Cardiac muscle cell (in vitro differentiated cells and primary cell): ENCODE results near the gene CACNA1E. TPM values are rescaled to one million over a fixed set of nuclear protein-coding genes. Genes with fewer than 3 reads are reported as not detected.

Experiments
- DNase-seq, 2 donors: peaks; one replicate each; pipeline versions ENCODE4 v3.0.0 to v3.0.0-alpha.2; 2010 to 2017; ENCODE audit warnings: low read depth in 1 of 2, low spot score in 1 of 2
- H3K27ac ChIP-seq: fragments of 200-600 bp; sonication (generic); 2 replicates; pipeline ENCODE4 v1.5.1; 2016
- H3K27me3 ChIP-seq: fragments of 200-600 bp; sonication (generic); 2 replicates; pipeline ENCODE4 v1.6.0; 2016; ENCODE audit warnings: control low read depth
- H3K36me3 ChIP-seq: fragments of 200-600 bp; sonication (generic); 2 replicates; pipeline ENCODE4 v1.5.1; 2016; ENCODE audit warnings: control low read depth
- H3K4me1 ChIP-seq: fragments of 200-600 bp; sonication (generic); 2 replicates; pipeline ENCODE4 v1.8.1; 2017; ENCODE audit warnings: low read depth, mild to moderate bottlenecking, mixed run types
- H3K4me3 ChIP-seq: fragments of 200-600 bp; sonication (generic); 2 replicates; pipeline ENCODE4 v1.5.1; 2016; ENCODE audit warnings: mild to moderate bottlenecking
- H3K9me3 ChIP-seq: fragments of 200-600 bp; sonication (generic); 2 replicates; pipeline ENCODE4 v1.5.1; 2017; ENCODE audit warnings: low read depth, mild to moderate bottlenecking, control low read depth
- CTCF ChIP-seq: IDR thresholded peaks from 2 replicates; pipeline ENCODE4 v1.5.1; 2012; ENCODE audit warnings: low read depth, mild to moderate bottlenecking, low read length
- polyA plus RNA-seq: library from polyadenylated mRNA; unstranded; fragments of >200 nt; fragmentation: Nextera tagmentation; extraction: Ambion mirVana; gene quantifications from 2 replicates; pipeline ENCODE4 v1.2.1, GENCODE V29; 2016
- total RNA-seq: library from RNA; depleted of rRNA; stranded (reverse); fragments of >200 nt; gene quantifications from 2 replicates; pipeline ENCODE4 v1.2.3, GENCODE V29; 2016

CACNA1E gene
- total and polyA plus RNA-seq, 2 experiments from 2014 or later: 0.36 TPM; not detected in 1

DNA sequence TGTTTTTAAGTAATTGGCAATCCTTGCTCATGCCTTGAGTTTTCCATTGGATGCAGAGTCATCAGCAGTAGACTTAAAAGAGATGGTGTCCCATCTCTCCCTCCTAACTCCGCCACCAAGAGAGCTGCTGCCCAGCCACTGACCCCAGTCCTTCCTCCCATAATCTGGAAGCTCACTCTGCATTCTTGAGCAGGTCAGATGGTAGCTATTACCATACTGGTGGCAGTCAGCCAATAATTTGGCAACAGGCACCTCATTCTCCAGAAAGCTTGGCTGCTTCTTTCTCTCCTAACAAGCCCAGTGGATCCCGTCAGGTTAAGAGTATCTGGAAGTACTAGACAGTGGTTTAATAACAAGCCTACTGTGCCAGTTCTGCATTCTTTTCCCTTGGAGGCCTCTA is 306.1 kb downstream of the CACNA1E start:
- Histone ChIP-seq H3K27ac (no peak overlapping the region), H3K9me3 (no peaks in the 10 kb centered on the region), H3K36me3 (no peaks in the 10 kb centered on the region), H3K4me3 (no peak overlapping the region), H3K4me1 (no peaks in the 10 kb centered on the region), H3K27me3 (no peaks in the 10 kb centered on the region)
- no peak for DNase-seq
- TF ChIP-seq CTCF: no peak

GRCh38 chr1:181791721-181792120 is 308.4 kb downstream of the CACNA1E start:
- H3K4me1 ChIP-seq: no peaks in the 10 kb centered on the region
- no peaks in the 10 kb centered on the region for H3K27me3 ChIP-seq
- H3K27ac ChIP-seq: no peak overlapping the region
- no peaks in the 10 kb centered on the region for H3K36me3 ChIP-seq
- H3K9me3 ChIP-seq: no peaks in the 10 kb centered on the region
- H3K4me3 ChIP-seq: no peak overlapping the region
- TF ChIP-seq CTCF: no peak
- no peak for DNase-seq

DNA sequence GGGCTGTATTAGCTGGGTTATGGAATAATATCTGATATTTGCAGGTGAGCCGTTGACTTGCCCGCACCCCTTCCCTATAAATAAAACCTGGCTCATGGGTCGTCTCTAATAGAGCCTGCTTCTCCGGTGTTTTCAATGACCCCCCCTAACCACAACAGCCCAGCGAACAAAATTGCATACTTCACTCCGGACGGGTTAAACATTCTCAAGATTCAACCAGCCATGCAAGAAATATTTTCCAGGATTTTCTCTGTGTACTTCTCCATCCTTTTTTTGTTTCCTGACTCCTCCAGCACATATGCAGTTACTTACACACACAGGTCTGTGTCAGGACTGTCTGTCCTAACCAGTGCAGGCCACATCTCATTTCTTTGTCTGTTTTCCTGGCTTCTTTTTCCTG is 310.5 kb downstream of the CACNA1E start:
- no peaks in the 10 kb centered on the region for H3K4me1 ChIP-seq
- no peak overlapping the region for H3K4me3 ChIP-seq
- no peak for TF ChIP-seq CTCF
- no peaks in the 10 kb centered on the region for H3K9me3 ChIP-seq
- DNase-seq: no peak
- no peaks in the 10 kb centered on the region for H3K36me3 ChIP-seq
- H3K27me3 ChIP-seq: no peaks in the 10 kb centered on the region
- H3K27ac ChIP-seq: no peak overlapping the region

- no peak for TF ChIP-seq CTCF
- Histone ChIP-seq H3K4me3 (no peak overlapping the region), H3K27me3 (no peaks in the 10 kb centered on the region), H3K27ac (no peak overlapping the region), H3K9me3 (no peaks in the 10 kb centered on the region), H3K36me3 (no peaks in the 10 kb centered on the region), H3K4me1 (no peaks in the 10 kb centered on the region)
- no peak for DNase-seq
Measured at GRCh38 chr1:181794332-181794731, 311.0 kb downstream of the CACNA1E start.

- DNase-seq: no peak
- TF ChIP-seq CTCF: no peak
- H3K9me3 ChIP-seq: no peaks in the 10 kb centered on the region
- no peak overlapping the region for H3K4me3 ChIP-seq
- no peaks in the 10 kb centered on the region for H3K4me1 ChIP-seq
- H3K36me3 ChIP-seq: no peaks in the 10 kb centered on the region
- no peaks in the 10 kb centered on the region for H3K27me3 ChIP-seq
- H3K27ac ChIP-seq: no peak overlapping the region
Measured at GRCh38 chr1:181798191-181798926, 315.0 kb downstream of the CACNA1E start.

- no peak overlapping the region for H3K4me3 ChIP-seq
- DNase-seq: no peak
- no peak overlapping the region for H3K27ac ChIP-seq
- H3K4me1 ChIP-seq: no peaks in the 10 kb centered on the region
- no peak for TF ChIP-seq CTCF
- no peaks in the 10 kb centered on the region for H3K36me3 ChIP-seq
- no peaks in the 10 kb centered on the region for H3K27me3 ChIP-seq
- no peaks in the 10 kb centered on the region for H3K9me3 ChIP-seq
Measured at GRCh38 chr1:181801617-181802016, 318.3 kb downstream of the CACNA1E start.
